ENCODE results near the gene WDFY3. TPM values are rescaled to one million over a fixed set of nuclear protein-coding genes. Genes with fewer than 3 reads are reported as not detected.

The WDFY3 gene
- total RNA-seq, 1 experiment from 2014 or later: not detected

GRCh38 chr4:84782517-84782916, 184.0 kb downstream of the WDFY3 start:
- H3K79me2 ChIP-seq (ENCODE audit: low read length): no peaks in the 10 kb centered on the region
- no peaks in the 10 kb centered on the region for H3K36me3 ChIP-seq (ENCODE audit: insufficient read depth, low read length)
- no peak for DNase-seq
- H3K27me3 ChIP-seq (ENCODE audit: low read length): no peaks in the 10 kb centered on the region
- H3K4me2 ChIP-seq (ENCODE audit: low read depth, low read length, poor library complexity, severe bottlenecking): no peak overlapping the region
- no peak overlapping the region for H2AFZ ChIP-seq (ENCODE audit: low read length)
- no peaks in the 10 kb centered on the region for H3K9me3 ChIP-seq (ENCODE audit: low read length)
- H3K27ac ChIP-seq (ENCODE audit: low read length): no peak overlapping the region
- no peak overlapping the region for H3K4me3 ChIP-seq (ENCODE audit: low read length)
- H4K20me1 ChIP-seq (ENCODE audit: insufficient read depth, low read depth, low read length): no peaks in the 10 kb centered on the region
- H3K9ac ChIP-seq (ENCODE audit: low read length): no peak overlapping the region
- no peaks in the 10 kb centered on the region for H3K9me2 ChIP-seq (replicated peaks; ENCODE audit: insufficient read depth, low read length)
- H3K4me1 ChIP-seq (ENCODE audit: low read length): no peaks in the 10 kb centered on the region

GRCh38 chr4:84780719-84781118, 185.8 kb downstream of the WDFY3 start:
- Histone ChIP-seq H4K20me1 (ENCODE audit: insufficient read depth, low read depth, low read length) (no peaks in the 10 kb centered on the region), H3K4me3 (ENCODE audit: low read length) (no peak overlapping the region), H3K9me3 (ENCODE audit: low read length) (no peaks in the 10 kb centered on the region), H3K36me3 (ENCODE audit: insufficient read depth, low read length) (no peaks in the 10 kb centered on the region), H3K9me2 (replicated peaks; ENCODE audit: insufficient read depth, low read length) (no peaks in the 10 kb centered on the region), H3K27me3 (ENCODE audit: low read length) (no peaks in the 10 kb centered on the region), H3K79me2 (ENCODE audit: low read length) (no peaks in the 10 kb centered on the region), H3K9ac (ENCODE audit: low read length) (no peak overlapping the region), H3K27ac (ENCODE audit: low read length) (no peak overlapping the region), H2AFZ (ENCODE audit: low read length) (no peak overlapping the region), H3K4me2 (ENCODE audit: low read depth, low read length, poor library complexity, severe bottlenecking) (no peak overlapping the region), H3K4me1 (ENCODE audit: low read length) (no peaks in the 10 kb centered on the region)
- DNase-seq: no peak

GRCh38 chr4:84778041-84778440, 188.4 kb downstream of the WDFY3 start:
- no peak overlapping the region for H3K27ac ChIP-seq (ENCODE audit: low read length)
- H3K4me1 ChIP-seq (ENCODE audit: low read length): no peaks in the 10 kb centered on the region
- DNase-seq: no peak
- no peaks in the 10 kb centered on the region for H3K36me3 ChIP-seq (ENCODE audit: insufficient read depth, low read length)
- H3K4me3 ChIP-seq (ENCODE audit: low read length): no peak overlapping the region
- H3K4me2 ChIP-seq (ENCODE audit: low read depth, low read length, poor library complexity, severe bottlenecking): no peak overlapping the region
- H2AFZ ChIP-seq (ENCODE audit: low read length): no peak overlapping the region
- no peaks in the 10 kb centered on the region for H3K27me3 ChIP-seq (ENCODE audit: low read length)
- no peak overlapping the region for H3K9ac ChIP-seq (ENCODE audit: low read length)
- no peaks in the 10 kb centered on the region for H3K9me3 ChIP-seq (ENCODE audit: low read length)
- no peaks in the 10 kb centered on the region for H3K9me2 ChIP-seq (replicated peaks; ENCODE audit: insufficient read depth, low read length)
- no peaks in the 10 kb centered on the region for H4K20me1 ChIP-seq (ENCODE audit: insufficient read depth, low read depth, low read length)
- no peaks in the 10 kb centered on the region for H3K79me2 ChIP-seq (ENCODE audit: low read length)

GRCh38 chr4:84767168-84767567, 199.3 kb downstream of the WDFY3 start:
- Histone ChIP-seq H3K79me2 (ENCODE audit: low read length) (no peaks in the 10 kb centered on the region), H3K9me2 (replicated peaks; ENCODE audit: insufficient read depth, low read length) (no peaks in the 10 kb centered on the region), H3K4me2 (ENCODE audit: low read depth, low read length, poor library complexity, severe bottlenecking) (no peak overlapping the region), H4K20me1 (ENCODE audit: insufficient read depth, low read depth, low read length) (no peaks in the 10 kb centered on the region), H3K27ac (ENCODE audit: low read length) (no peak overlapping the region), H3K4me1 (ENCODE audit: low read length) (no peaks in the 10 kb centered on the region), H2AFZ (ENCODE audit: low read length) (no peak overlapping the region), H3K4me3 (ENCODE audit: low read length) (no peak overlapping the region), H3K27me3 (ENCODE audit: low read length) (no peaks in the 10 kb centered on the region), H3K9ac (ENCODE audit: low read length) (no peak overlapping the region), H3K36me3 (ENCODE audit: insufficient read depth, low read length) (no peaks in the 10 kb centered on the region), H3K9me3 (ENCODE audit: low read length) (no peaks in the 10 kb centered on the region)
- DNase-seq: no peak

GRCh38 chr4:84753321-84753972, 213.0 kb downstream of the WDFY3 start:
- Histone ChIP-seq H3K4me3 (ENCODE audit: low read length) (no peak overlapping the region), H3K9me2 (replicated peaks; ENCODE audit: insufficient read depth, low read length) (no peaks in the 10 kb centered on the region), H3K36me3 (ENCODE audit: insufficient read depth, low read length) (no peaks in the 10 kb centered on the region), H4K20me1 (ENCODE audit: insufficient read depth, low read depth, low read length) (no peaks in the 10 kb centered on the region), H3K4me2 (ENCODE audit: low read depth, low read length, poor library complexity, severe bottlenecking) (no peak overlapping the region), H3K79me2 (ENCODE audit: low read length) (no peaks in the 10 kb centered on the region), H3K4me1 (ENCODE audit: low read length) (no peaks in the 10 kb centered on the region), H3K27ac (ENCODE audit: low read length) (no peak overlapping the region), H2AFZ (ENCODE audit: low read length) (no peak overlapping the region), H3K27me3 (ENCODE audit: low read length) (no peaks in the 10 kb centered on the region), H3K9ac (ENCODE audit: low read length) (no peak overlapping the region), H3K9me3 (ENCODE audit: low read length) (no peaks in the 10 kb centered on the region)
- DNase-seq: no peak

- no peaks in the 10 kb centered on the region for H3K9me2 ChIP-seq (replicated peaks; ENCODE audit: insufficient read depth, low read length)
- no peak overlapping the region for H2AFZ ChIP-seq (ENCODE audit: low read length)
- H3K4me3 ChIP-seq (ENCODE audit: low read length): no peak overlapping the region
- no peaks in the 10 kb centered on the region for H3K4me1 ChIP-seq (ENCODE audit: low read length)
- no peaks in the 10 kb centered on the region for H3K36me3 ChIP-seq (ENCODE audit: insufficient read depth, low read length)
- no peaks in the 10 kb centered on the region for H3K79me2 ChIP-seq (ENCODE audit: low read length)
- H3K4me2 ChIP-seq (ENCODE audit: low read depth, low read length, poor library complexity, severe bottlenecking): no peak overlapping the region
- no peaks in the 10 kb centered on the region for H3K9me3 ChIP-seq (ENCODE audit: low read length)
- no peak overlapping the region for H3K27ac ChIP-seq (ENCODE audit: low read length)
- H3K27me3 ChIP-seq (ENCODE audit: low read length): no peaks in the 10 kb centered on the region
- no peaks in the 10 kb centered on the region for H4K20me1 ChIP-seq (ENCODE audit: insufficient read depth, low read depth, low read length)
- no peak for DNase-seq
- H3K9ac ChIP-seq (ENCODE audit: low read length): no peak overlapping the region
These were observed 214.8 kb downstream of the WDFY3 start for GRCh38 chr4:84751707-84752106.

GRCh38 chr4:84750960-84751283, 215.6 kb downstream of the WDFY3 start:
- H3K36me3 ChIP-seq (ENCODE audit: insufficient read depth, low read length): no peaks in the 10 kb centered on the region
- H3K4me1 ChIP-seq (ENCODE audit: low read length): no peaks in the 10 kb centered on the region
- no peak overlapping the region for H3K4me3 ChIP-seq (ENCODE audit: low read length)
- no peak for DNase-seq
- no peaks in the 10 kb centered on the region for H3K79me2 ChIP-seq (ENCODE audit: low read length)
- no peak overlapping the region for H3K9ac ChIP-seq (ENCODE audit: low read length)
- no peaks in the 10 kb centered on the region for H3K9me2 ChIP-seq (replicated peaks; ENCODE audit: insufficient read depth, low read length)
- H3K27ac ChIP-seq (ENCODE audit: low read length): no peak overlapping the region
- no peak overlapping the region for H2AFZ ChIP-seq (ENCODE audit: low read length)
- H4K20me1 ChIP-seq (ENCODE audit: insufficient read depth, low read depth, low read length): no peaks in the 10 kb centered on the region
- H3K9me3 ChIP-seq (ENCODE audit: low read length): no peaks in the 10 kb centered on the region
- H3K27me3 ChIP-seq (ENCODE audit: low read length): no peaks in the 10 kb centered on the region
- no peak overlapping the region for H3K4me2 ChIP-seq (ENCODE audit: low read depth, low read length, poor library complexity, severe bottlenecking)

- Histone ChIP-seq H3K27me3 (ENCODE audit: low read length) (no peaks in the 10 kb centered on the region), H2AFZ (ENCODE audit: low read length) (no peak overlapping the region), H3K9me3 (ENCODE audit: low read length) (no peaks in the 10 kb centered on the region), H3K27ac (ENCODE audit: low read length) (no peak overlapping the region), H3K9ac (ENCODE audit: low read length) (no peak overlapping the region), H3K9me2 (replicated peaks; ENCODE audit: insufficient read depth, low read length) (no peaks in the 10 kb centered on the region), H3K4me3 (ENCODE audit: low read length) (no peak overlapping the region), H4K20me1 (ENCODE audit: insufficient read depth, low read depth, low read length) (no peaks in the 10 kb centered on the region), H3K36me3 (ENCODE audit: insufficient read depth, low read length) (no peaks in the 10 kb centered on the region), H3K4me1 (ENCODE audit: low read length) (no peaks in the 10 kb centered on the region), H3K4me2 (ENCODE audit: low read depth, low read length, poor library complexity, severe bottlenecking) (no peak overlapping the region), H3K79me2 (ENCODE audit: low read length) (no peaks in the 10 kb centered on the region)
- DNase-seq: peak; percentile 72
These were observed 216.1 kb downstream of the WDFY3 start for GRCh38 chr4:84750260-84750959.

All from Karpas-422 (cell line).